HG03103 (cell line): ENCODE measurements around the gene SIRPG.

ENCODE experiments used
- ATAC-seq: cut with Tn5 transposase; IDR thresholded peaks from one replicate; pipeline ENCODE4 v1.9.1; 2021; ENCODE audit warnings: low read depth; ENCODE audit not compliant: unreplicated experiment

SIRPG gene

GRCh38 chr20:1637226-1637625, 20.4 kb downstream of the SIRPG start:
- no peak for ATAC-seq

- ATAC-seq = no peak
Measured at GRCh38 chr20:1636621-1637020, 21.0 kb downstream of the SIRPG start.

GRCh38 chr20:1635291-1635979, 22.1 kb downstream of the SIRPG start:
- ATAC-seq = no peak

GRCh38 chr20:1633535-1633934, 24.0 kb downstream of the SIRPG start:
- ATAC-seq = no peak

- ATAC-seq = no peak
Measured at GRCh38 chr20:1632178-1632577, 25.4 kb downstream of the SIRPG start.

- no peak for ATAC-seq
Measured at GRCh38 chr20:1631309-1632151, 26.0 kb downstream of the SIRPG start.

- no peak for ATAC-seq
Measured at GRCh38 chr20:1630186-1630585, 27.4 kb downstream of the SIRPG start.

- no peak for ATAC-seq
Measured at GRCh38 chr20:1629321-1629720, 28.3 kb downstream of the SIRPG start.

- ATAC-seq = no peak
Measured at GRCh38 chr20:1628621-1629020, 29.0 kb downstream of the SIRPG start.

- no peak for ATAC-seq
Measured at GRCh38 chr20:1627200-1627550, 30.4 kb downstream of the SIRPG start.

GRCh38 chr20:1626528-1627199, 30.9 kb downstream of the SIRPG start:
- no peak for ATAC-seq

GRCh38 chr20:1625083-1625690, 32.4 kb downstream of the SIRPG start:
- ATAC-seq = no peak

GRCh38 chr20:1623501-1624205, 33.9 kb downstream of the SIRPG start:
- ATAC-seq = no peak

GRCh38 chr20:1622450-1622849, 35.1 kb downstream of the SIRPG start:
- no peak for ATAC-seq

- no peak for ATAC-seq
Measured at GRCh38 chr20:1621316-1621715, 36.3 kb downstream of the SIRPG start.

- ATAC-seq = no peak
Measured at GRCh38 chr20:1619861-1620444, 37.6 kb downstream of the SIRPG start, which contains the start of gene SIRPB1. SIRPB1 (minus strand) TSS chr20:1620009; CDS start chr20:1619944, 65 bp downstream.

GRCh38 chr20:1618954-1619540, 38.5 kb downstream of the SIRPG start:
- ATAC-seq = no peak

- no peak for ATAC-seq
Measured at GRCh38 chr20:1618479-1618878, 39.1 kb downstream of the SIRPG start.

- no peak for ATAC-seq
Measured at GRCh38 chr20:1616858-1617434, 40.6 kb downstream of the SIRPG start.
